ENCODE measurements around the gene FCRL2. TPM values are rescaled to one million over a fixed set of nuclear protein-coding genes. Genes with fewer than 3 reads are reported as not detected.

FCRL2 gene
- total RNA-seq, 1 donor from 2014 or later = not detected

GRCh38 chr1:157700305-157700704, 76.6 kb downstream of the FCRL2 start:
- no peak for DNase-seq (ENCODE audit: missing footprints)
- ATAC-seq = no peak
- intact Hi-C loops (cut with DNase I) = no loop called here

- no peak for DNase-seq (ENCODE audit: missing footprints)
- intact Hi-C loops (cut with DNase I) = no loop called here
- no peak for ATAC-seq
Measured at GRCh38 chr1:157697781-157698569, 79.0 kb downstream of the FCRL2 start.

GRCh38 chr1:157696966-157697628, 79.8 kb downstream of the FCRL2 start:
- DNase-seq (ENCODE audit: missing footprints) (no peak), ATAC-seq (no peak)
- intact Hi-C loops (cut with DNase I) = no loop called here

Other genes starting within 250 kb of the FCRL2 start
- gene FCRL5, start 224.6 kb downstream of the FCRL2 start, total RNA-seq = not detected
- not detected for gene FCRL4, start 179.0 kb downstream of the FCRL2 start, total RNA-seq
- gene FCRL3, start 76.4 kb downstream of the FCRL2 start, total RNA-seq = 0.24 TPM
- gene FCRL1, start 43.0 kb upstream of the FCRL2 start, total RNA-seq = not detected
- 2.5 TPM for gene CD5L, start 64.7 kb upstream of the FCRL2 start, total RNA-seq
- gene KIRREL1, start 216.5 kb upstream of the FCRL2 start, total RNA-seq = 11.3 TPM